HG03103 (cell line): ENCODE data around the gene PRPF40A.
A peak's percentile ranks its signal among the peaks of the same experiment; 100 is the strongest.

Source experiments
- ATAC-seq: cut with Tn5 transposase; IDR thresholded peaks from one replicate; pipeline ENCODE4 v1.9.1; 2021; ENCODE audit warnings: low read depth; ENCODE audit not compliant: unreplicated experiment

The PRPF40A gene

DNA sequence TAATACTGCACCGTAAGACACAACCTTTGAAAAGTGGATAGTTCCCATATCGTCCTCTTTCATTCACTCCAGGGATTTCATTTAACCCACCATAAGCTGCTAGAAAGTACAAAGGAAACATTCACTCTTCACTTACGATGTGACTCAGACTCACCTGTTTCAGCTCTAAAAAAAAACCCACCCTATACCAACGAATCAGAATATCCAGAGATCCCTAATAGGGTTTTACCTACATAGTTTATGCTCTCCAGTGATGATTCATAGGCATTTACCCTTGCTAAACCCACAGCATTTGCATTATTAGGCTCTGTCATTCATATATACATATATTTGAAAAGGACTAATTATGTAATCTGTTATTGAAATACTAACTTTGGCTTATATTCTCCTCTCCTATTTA is 60.2 kb downstream of the PRPF40A start:
- ATAC-seq, result peak; percentile 48

DNA sequence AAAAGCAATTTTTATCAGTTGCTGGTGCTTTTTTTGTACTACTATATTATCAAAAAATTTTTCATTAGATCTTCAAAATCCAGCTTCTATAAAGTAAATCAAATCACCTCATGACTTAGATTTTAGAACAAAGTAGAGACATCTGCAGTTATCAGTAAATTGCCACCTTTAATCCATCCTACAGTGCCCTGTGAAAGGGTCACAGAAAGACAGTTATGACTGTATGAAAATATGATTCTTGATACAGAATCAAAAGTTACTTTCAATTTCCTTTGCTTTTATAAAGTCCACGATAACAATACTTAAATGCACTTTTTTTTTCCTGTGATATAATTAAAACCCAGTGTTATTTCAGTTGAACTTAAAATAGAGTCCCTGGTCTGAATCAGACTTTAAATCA is 61.4 kb downstream of the PRPF40A start:
- ATAC-seq, result no peak

DNA sequence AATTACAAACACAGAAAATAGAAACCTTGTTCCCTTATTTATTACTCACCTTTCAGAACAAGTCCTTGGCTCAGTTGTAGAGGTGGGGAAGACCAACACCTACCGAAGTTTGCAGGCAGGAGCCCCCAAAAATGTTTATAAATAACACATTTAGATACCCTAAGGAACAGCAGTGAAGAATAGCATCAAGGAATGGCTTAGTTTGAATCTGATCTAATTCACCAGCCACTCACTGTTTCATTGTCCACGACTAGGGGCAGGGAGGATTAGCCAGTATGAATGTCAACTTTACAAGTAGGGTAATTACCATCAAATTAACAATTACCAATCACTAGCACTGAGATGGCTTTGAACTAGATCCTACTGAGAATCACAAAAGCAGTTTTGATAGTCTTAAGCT is 65.4 kb downstream of the PRPF40A start:
- ATAC-seq, result no peak

DNA sequence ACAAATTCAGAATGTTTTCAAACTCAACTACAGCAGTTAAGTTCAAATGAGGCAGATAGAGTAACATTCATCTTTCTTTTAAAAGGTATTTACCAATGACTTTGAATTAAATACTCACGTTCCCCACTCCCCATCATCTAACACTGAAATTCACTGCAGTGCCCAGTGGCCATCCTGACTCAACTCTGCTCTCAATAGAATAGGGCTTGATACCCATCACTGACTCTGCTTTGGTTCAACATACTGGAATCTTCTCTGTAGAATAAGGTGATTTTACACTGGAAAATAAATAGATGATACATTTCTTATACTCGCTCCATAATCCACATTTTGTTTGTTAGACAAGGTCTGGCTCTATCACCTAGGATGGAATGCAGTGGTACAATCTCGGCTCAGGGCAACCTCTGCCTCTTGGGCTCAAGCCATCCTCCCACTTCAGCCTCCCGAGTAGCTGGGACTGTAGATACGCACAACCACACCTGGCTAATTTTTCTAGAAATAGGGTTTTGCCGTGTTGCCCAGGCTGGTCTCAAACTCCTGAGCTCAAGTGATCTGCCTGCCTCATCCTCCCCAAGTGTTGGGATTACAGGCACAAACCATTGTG is 66.4 kb downstream of the PRPF40A start:
- no peak for ATAC-seq

DNA sequence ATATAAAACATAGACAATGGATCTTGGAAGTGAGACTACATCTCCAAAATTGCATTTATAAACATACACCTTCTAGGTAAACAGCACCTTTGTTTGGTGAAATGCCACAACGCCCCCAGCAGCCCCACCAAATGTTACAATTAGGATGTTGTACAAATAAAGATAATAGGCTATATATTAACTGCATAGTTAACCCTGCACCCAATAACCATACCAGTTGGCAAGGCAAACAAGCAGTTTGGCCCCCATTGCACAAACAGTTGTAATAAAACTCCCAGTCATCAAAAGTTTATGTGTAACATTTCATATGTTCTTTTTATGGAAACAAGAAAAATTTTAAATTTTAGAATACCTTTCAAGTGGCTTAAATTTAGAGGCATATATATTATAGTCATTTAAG is 67.3 kb downstream of the PRPF40A start:
- no peak for ATAC-seq

DNA sequence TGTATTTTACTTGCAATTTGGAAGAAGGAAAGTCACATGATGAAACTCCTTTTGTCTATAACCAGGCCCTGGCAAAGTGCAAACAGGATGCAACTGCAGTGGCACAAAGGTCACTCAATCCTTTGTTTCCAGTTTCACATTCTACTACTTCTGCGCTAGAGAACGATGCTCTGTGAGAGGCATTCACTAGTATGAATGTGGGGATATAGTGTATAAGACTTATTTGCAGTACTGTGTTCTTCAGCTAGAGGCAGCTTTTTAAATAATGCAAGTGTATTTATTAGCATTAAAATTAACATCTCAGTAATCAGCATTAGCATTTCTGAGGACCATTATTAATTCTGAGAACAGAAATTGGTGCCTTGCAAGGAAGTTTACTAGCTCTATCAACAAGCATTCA is 68.9 kb downstream of the PRPF40A start:
- no peak for ATAC-seq

DNA sequence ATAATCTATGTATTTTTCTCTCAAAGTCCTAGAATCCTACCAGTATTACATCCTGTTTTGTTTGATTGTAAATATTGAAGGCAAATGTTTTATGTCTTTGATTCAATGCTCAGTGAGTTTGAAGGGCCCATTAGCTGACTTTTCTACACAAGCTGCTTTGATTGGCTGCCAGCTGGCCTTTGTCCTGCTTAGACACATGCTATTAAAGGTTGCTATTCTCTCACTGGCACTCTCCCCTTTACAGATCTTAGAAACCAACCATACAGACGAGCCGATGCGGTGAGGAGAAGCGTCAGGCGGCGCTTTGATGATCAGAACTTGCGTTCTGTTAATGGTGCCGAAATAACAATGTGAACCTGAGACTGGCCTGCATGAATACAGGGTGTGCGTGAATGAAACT is 69.7 kb downstream of the PRPF40A start:
- ATAC-seq, result no peak

DNA sequence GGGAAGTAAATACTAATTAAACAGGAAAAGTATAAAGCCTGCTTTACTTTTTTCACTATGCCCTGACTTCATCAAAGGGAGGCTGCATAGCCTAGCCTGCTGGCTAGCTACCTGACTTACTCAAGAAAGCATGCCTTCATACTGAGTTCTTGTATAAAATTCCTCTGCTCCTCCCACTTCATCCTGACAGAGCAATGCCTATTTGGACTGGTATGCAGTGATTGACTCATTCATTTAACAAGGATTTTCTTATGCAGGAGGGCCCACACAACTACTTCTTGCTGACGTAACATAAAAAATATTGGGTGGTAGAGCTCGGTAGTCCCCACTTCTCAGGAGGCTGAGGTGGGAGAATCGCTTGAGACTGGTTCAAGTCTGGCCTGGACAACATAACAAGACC is 70.5 kb downstream of the PRPF40A start:
- ATAC-seq, result no peak

DNA sequence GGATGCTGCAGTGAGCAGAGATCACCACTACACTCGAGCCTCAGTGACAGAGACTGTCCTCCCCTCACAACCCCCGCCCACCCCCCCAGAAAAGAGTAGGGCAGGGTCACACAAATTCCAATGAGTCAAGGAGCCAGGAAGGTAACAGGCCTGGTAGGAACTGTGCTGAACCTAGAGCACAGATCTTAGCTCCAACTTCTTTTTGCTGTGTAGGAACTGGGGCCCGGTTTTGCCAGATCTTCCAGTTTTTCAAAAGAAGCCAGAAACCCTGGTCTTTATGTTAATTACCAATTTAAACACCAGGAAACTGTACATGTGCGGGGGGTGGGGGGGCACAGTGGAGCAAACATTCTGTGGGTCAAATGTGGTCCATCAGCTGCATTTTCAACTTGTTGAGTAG is 71.0 kb downstream of the PRPF40A start:
- ATAC-seq, result no peak

DNA sequence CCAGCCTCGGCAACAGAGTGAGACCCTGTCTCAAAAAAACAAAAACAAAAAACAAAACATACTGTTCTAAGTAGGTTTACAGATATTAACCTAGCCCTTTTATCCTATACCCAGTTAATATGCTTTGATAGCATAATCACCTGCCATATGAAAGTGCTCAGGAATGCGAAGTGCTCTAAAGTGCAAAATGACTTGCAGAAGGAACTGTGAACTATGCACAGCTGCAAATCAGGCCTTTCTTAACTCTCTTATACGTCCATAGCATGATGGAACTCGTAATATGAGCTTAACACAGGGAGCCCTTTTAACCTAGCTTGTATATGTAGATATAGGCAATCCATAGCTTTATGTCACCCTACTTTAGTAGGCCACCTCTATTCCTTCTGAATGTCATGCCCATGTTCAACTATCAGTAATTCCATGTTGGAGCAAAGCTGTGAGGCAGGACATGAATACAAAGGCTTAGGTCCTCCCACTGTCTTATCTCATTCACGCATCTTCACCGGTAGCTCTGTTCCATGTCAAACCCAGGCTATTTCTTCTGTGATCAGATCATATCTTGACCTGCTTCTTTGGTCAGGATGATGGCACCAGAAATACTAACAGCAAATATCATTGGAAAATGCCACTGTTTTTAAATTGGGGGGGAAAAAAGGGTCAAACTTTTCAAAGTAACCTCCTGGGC is 72.9 kb downstream of the PRPF40A start:
- ATAC-seq, result no peak

DNA sequence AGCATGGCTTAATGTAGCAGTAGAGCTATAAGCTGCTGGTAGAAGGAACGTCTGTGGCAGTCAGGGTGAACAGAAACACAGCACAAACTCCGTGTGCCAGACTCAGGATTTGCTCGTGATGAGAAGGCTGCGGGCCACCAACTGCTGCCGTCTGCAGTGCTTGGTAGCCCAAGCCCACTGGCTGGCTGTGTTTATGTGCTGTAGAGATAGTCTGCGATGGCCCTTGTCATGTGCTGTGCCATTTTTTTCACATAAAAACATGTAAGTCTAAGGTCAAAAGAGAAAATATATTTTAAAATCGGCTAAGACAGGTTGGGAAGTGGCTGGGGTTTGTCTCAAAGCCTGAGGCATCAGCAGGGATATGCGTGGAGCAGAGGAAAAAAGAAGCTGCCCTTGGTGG is 78.7 kb downstream of the PRPF40A start:
- ATAC-seq, result no peak

DNA sequence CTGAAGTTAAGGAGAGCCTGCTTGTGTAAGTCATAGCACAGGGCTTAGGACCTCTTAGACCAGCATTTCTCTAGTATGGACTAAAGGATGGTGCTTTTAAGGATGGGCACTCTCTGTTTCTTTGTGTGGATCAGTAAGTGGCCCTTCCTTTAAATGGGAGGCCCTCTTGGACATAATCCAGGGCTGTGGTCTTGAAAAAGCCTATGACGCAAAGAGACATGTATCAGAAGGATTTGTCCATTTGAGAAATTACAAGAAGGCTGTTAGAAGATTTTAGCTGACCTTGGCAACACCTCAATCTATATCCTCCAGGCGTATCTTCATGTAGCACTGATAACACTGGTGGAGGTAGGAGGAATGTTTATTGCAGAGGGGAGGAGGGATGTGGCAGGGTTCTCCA is 79.2 kb downstream of the PRPF40A start:
- ATAC-seq, result no peak

DNA sequence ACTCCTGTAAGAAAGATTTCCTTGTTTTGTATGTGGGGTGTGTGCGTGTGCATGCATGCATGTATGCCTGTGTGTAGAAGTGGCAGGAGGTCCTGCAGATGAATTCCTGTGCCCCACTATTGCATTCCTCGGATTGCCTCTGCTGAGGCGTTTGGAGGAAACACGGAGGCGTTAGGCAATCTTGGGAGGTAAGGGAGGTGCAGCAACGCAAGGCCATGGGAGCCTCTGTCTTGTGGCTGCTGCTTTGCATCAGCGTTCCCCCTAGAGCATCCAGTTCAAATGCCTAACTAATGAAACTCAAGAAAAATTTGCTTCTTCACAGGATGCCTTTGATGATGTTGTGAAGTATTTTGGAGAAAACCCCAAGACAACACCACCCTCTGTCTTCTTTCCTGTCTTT is 80.0 kb downstream of the PRPF40A start:
- no peak for ATAC-seq

DNA sequence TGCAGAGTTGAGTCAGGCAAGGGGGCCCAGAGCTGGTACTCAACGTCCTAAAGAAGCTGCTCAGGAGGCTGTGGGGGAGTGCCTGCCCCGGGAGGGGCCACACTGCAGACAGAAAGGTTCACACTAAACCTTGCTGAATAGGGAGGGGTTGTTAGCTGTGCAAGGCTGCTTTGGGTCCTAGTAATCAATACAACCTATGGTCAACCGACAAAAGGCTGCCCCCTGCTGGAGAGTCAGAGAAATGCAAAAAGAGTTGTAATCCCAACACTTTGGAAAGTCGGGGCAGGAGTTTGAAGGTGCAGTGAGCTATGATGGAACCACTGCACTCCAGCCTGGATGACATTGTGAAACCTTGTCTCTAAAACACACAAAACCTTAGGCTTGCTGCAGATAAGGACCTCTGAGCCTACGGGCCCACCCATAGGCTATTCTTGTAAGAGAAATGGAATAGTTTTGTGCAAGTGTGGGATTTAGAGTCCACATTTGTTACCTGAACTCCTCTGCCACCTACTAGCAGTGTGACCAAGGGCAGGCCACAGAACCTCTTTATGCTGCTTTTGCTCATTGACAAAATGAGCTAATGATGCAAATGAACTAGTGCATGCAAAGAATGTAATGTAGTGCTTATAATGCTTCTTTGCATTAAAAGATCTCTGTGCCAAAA is 81.5 kb downstream of the PRPF40A start:
- peak; percentile 73 for ATAC-seq

DNA sequence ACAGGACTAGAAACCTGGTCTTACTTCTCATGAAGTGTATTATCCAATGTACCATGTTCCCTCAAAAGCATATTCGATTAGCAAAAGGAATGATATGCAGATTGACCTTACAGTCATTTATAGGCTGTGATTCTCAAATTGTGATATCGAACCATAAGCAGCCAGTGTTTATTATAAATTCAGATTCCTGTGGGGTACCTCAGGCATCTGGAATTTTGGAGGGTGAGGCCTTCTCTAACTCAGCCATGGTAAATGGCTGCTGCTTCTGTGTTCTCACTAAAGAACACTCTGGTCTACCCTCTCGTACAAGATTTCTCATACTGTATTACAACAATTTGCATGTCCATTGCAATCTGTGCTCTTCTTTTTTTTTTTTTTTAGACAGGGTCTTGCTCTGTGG is 84.5 kb downstream of the PRPF40A start:
- no peak for ATAC-seq

DNA sequence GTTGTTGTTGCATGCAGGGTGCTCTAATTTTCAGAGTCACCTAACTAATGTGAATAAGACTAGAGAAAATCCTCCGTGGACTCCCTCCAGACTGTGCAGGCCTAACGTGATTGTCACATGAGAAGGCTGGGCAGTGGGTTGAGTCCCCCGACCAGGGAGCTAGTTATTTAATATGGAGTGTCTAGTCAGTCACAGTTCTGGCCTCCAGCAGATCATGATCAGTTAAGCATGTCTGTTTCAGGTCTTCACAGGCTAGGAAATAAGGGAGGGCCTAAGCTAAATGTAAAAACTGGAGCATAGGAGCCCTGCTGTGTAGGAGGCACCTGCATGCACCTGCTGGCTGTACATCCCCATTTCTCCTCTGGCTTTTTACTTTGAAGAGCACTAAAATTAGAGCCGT is 86.8 kb downstream of the PRPF40A start:
- ATAC-seq, result no peak

DNA sequence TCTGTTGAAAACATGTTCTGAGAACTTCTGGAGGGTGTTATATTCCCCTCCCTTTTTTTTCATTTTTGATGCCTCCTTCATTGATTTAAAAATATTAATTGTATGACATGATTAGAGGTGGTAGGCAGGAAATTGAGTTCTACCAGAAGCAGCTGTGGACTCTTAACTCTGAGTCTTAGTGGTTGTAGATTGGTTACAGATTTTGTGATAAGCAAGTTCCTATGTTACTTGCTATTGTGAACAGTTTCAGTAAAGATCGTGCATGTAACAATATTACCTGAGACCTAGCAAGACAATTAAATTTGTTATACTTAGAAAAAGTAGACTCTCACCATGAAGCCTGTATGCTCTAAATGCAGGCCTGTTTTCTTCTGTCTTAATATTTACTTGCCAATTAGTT is 88.1 kb downstream of the PRPF40A start:
- no peak for ATAC-seq

DNA sequence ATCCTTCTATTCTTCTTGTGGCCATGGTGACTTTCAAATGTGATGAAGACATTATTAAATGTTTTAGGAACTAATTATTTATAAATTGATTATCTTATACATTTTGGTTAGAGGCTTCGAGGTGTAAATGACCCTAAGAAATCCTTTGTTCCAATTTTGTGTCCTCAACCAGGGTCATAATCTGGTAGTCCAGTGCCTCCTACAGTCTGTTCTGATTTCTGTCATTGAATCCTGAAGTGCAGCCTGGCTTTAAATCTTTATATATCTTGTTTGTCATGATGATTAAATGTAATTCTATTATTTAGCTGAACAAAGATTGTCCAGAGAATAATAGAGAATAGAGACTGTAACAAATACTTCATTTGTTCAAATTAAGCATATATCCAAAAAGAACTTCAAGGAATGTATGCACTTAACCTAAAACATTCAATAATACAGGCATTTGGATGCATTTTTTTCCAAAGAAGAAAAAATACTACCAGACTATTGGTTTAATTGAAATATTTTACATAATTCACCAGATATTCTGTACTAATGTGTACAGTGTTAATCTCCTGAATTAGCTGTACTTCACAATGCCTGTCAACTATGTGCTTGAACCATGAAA is 89.8 kb downstream of the PRPF40A start:
- peak; percentile 60 for ATAC-seq

DNA sequence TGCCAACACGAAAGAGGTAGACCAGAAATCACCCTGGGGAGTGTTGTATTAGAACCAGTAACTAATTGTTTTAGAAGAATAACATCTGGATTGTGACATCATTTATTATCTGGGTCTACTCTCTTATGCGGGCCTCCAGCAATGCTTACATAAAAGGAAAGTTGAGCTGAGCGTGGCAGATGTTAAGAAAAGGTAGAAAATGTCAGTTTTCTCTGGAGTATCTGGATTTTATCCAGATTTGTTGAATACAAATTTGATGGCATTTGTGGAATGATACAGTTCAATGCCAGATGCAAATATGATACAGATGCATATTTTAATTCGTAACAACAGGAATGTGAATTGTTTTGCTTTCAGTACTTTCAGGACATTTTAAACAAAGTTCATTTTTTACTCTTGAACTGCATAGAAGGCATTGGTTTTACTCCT is 90.3 kb downstream of the PRPF40A start:
- no peak for ATAC-seq

DNA sequence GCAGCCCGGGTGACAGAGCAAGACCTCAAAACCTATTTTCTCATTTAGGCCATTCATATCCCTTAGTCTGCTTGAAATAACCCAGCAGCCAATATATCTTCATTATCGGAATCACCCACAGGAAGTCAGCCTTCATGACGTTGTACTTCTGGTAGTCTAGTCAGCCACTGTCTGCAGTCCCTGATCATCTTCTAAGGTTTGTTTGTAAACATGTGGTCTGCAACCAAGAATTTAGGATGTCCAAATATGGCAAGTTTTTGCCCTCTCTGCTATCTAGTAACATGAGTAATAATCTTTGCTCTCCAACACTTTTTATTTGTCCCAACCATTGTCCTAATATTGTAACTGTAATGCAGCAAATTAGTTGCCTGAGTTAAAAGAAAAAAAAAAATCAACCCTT is 92.5 kb downstream of the PRPF40A start:
- no peak for ATAC-seq

DNA sequence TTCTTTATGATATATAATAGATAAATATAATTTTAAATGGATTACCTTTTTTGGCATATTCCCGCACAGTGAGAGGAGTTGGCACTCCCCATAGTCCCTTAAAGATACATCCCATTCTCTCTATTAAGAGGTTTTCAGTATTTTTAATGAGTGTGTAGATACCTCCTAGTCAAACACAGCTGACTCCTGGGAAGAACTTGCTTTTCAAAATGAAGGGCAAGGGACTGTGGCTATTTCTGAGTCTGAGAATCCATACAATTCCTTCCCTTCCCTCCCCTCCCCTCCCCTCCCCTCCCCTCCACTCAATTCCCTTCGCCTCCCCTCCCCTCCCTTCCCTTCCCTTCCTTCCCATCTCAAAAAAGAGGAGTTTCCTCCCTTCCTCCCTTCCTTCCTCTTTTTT is 93.5 kb downstream of the PRPF40A start:
- ATAC-seq, result no peak
